Inferior parietal cortex (tissue), 1 donor: Measurements from ENCODE around the gene UTP11.
A peak's percentile ranks its signal among the peaks of the same experiment; 100 is the strongest.

Source experiments
- DNase-seq: peaks from one replicate; pipeline ENCODE4 v3.0.0-alpha.2; 2016; ENCODE audit errors: extremely low spot score

The UTP11 gene

DNA sequence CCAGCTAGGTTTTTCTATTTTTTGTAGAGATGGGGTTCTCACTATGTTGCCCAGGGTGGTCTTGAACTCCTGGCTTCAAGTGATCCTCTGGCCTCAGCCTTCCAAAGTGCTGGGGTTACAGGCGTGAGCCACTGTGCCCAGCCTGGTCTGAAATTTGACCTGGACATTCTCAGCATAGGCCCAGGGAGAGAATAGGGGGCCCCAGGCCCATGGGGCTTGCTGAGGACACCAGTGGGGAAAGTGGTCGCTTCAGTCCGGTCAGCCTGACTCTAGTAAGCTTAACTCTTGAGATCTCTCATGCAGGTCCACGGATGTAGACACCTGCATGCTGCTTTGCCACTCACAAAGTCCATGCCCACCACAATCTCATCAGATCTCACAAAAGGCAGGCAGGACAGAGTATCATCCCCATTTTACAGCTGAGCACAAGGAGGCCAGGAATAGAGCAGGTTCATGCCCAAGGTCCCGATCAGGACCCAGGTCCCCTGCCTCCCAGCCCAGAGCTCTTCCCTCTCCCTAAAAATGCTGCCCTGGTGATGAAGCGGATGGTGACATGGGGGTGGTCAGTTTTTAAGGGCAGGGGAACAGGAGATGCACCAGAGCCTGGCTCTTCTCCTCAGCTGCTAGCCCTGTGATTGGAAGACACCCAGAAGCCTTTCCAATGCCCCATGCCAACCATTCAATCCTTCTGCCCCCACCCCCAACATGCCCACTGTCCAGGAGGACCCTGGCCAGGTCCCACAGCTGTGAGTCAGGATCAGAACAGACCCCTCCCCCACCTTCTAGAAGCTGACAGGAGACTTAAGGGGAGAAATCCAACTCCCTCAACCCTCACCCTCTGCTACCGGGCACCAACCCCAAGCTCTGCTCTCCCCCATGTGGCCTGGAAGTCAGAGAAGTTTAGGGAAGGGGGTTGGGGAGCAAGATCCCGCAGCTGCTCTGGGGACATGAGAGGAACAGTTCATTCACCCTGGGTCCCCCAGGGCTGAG, 9.0 kb upstream of the UTP11 start:
- DNase-seq, result no peak

DNA sequence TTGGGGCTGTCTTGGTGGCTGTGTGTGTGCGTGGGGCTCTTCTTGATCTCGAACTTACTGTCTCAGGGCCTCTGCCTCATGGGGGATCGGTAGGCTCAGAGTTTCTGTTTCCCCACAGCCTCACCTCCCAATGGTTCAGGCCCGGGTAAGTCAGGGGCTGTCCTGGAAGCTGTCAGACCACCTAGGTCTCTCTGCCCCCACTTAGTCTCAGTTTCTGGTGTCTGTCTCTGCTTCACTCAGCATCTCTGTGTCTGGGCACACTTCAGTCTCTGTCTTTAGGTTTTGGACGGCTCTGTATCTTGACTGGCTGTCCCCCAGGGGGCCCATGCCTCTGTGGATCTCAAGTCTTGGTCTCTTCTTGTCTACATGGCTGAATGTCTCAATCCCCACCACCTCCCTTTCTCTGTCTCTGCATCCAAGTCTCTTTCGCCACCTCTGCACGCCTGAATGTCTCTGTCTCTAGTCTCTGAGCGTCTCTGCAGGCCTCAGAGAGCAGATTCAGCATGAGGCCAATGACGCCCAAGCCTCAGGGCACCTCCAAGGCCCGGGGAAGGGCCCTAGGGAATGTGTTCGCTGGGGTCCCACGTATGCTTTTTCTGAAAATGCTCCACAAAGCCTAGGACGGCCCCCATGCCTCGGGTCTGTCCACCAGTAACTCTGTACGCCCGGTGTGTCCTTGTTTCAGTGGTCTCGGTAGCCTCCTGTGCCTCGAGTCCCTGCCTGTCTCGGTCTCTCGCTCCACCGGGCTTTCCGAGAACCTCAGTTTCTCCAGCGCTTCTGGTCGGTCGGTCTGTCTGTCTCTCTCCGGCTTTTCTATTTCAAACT, 8.0 kb upstream of the UTP11 start:
- no peak for DNase-seq

DNA sequence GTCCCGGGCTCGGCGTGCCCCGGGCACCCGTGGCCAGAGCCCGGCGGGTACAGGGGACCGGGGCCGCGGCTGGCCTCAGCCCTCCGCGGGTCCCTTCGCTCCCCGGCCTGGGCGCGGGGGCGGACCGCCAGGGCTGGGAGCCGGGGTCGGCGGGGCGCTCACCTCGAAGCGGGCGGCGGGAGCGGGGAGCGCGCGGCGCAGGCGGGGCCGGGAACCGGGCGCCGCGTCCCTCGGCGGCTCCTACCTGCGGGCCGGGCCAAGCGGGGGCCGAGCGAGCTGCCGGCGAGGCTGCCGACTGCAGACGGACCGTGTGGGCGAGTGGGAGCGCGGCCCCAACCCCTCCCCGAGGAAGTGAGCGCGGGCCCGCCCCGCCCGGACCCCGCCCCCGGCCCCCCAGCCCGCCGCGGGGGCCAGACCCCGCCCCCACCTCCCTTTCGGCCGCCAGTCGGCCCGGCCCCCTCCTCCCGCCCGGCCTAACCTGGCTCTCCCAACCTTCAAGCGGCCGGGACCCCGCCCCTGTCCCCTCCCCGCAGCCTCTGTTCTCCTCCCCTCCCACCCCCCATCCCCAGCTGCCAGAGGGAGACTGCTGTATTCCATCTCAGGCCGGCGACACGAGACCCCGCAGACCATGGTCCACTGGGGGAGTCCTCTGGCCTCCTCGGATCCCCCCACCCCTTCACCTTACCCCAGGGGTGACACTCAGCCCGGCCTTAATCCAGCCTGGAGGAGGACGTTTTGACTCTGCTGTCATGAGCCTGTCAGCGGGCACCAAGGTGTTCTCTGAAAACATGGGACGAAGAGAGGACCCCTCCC, 7.1 kb upstream of the UTP11 start, which contains the start of gene FHL3:
FHL3 (minus strand) TSS at position 320 of the 813 bp plus-strand sequence. CDS start 6,102 bp downstream, outside the sequence.
- no peak for DNase-seq

DNA sequence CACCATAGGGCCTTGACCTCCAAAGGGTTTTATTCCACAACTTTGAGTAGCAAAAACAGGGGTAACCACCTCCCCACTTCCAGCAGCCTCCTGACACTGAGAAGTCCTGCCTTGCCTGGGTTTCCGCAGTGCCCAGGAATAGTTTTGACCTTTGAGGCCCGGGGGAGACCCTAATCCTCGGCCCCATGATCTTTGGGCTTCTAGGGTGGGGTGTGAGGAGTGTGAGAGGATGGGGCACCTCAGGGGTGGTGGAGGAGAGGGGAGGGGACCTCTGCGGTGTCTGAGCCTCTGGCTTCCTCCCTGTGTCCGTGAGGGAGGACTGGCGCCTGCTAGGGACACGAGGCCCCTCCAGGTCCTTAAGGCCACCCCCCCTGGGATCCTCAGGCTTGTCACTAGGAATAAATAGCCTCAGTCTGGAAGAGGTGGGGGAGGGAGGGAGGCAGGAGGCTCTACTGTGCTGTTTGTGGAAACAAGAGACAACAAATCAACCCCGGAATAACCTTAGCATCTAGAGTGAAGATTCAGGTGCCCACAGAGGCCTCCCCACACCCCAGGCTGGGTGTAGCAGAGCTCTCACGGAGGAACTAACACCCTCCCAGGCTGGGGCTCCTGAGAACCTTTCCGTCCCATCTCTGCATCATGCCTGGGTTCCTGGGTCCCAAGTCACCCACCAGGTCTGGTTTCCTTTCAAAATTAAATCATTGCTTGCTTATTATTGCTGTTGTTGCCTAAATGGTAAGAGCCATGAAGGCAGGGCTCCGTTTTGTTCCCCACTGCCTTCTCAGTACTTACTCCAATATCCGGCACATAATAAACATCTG, 6.3 kb upstream of the UTP11 start:
- no peak for DNase-seq

DNA sequence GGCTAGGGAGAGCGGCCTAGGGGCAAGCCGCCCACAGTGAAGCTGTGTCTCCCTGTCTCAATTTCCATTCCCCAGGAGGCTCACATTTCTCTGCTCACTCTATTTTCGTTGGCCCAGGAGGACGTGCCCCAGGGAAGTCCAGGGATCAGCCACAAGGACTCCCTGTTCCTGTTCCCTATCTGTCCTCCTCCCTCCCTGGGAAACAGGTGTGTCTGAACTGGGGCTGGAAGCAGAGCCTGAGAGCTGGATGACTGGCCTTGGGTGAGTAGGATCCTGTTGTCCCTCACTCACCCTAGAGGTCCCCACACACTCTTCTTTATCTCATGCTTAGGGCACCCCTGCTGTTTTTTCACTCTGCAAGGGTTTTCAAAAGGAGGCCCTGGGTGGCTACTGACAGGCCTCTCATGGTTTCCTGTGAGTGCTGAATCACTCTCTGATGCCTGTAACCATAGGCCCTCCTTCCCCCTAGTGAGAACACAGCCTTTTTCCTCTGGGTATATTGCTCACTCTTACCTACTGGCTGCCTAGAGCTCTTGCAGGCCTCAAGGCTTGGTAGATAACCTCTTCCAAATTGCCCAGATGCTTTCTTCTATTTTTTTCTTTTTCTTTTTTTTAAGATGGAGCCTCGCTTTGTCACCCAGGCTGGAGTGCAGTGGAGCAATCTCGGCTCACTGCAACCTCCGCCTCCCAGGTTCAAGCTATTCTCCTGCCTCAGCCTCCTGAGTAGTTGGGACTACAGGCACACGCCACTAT, 3.3 kb upstream of the UTP11 start:
- no peak for DNase-seq

DNA sequence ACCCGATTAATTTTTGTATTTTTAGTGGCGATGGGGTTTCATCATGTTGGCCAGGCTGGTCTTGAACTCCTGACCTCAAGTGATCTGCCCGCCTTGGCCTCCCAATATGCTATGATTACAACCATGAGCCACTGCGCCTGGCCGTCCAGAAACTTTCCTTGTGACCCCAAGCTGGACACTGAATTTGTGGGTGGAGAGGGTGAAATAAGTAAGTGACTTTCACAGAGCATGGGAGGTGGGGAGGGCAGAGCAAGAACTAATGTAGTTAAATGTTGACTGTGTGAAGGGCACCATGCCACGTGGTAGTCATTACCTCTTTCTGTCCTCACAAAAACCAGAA, 2.7 kb upstream of the UTP11 start:
- no peak for DNase-seq

DNA sequence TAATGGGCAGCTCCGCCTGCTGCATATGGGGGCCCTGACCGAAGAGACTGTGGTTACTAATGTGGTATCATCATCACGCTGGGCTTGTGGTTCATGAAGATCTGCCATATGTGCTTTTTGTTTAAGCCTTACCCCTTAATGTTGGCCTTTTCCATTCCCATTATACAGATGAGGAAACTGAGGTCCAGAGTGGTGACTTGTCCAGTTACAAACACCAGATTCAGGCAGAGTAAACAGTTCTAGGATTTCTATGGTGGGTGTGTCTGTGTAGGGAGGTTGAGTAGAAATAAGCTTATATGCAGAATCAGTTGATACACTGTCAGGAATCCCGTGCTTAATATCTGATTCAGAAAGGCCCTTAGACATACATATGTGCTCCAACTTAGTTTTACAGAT, 691 bp downstream of the UTP11 start:
- DNase-seq, result no peak

DNA sequence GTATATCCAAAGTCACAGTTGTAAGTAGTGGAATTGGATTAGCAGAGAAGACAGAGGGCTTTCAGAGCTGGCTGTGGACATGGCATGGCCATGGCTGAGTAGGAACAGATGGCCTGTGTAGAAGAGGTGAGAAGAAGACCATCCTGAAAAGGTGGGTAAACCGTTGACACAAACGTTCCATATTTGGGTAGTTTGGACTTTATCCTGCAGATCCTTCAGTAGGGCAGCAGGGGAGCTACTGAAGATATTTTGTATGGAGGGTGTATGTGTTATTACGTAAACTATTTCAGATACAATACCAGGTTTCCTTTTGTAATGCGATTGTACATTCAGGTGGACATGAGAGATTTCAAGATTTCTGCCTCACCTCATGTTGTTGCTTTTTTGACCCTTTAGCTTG, 1.6 kb downstream of the UTP11 start:
- no peak for DNase-seq

DNA sequence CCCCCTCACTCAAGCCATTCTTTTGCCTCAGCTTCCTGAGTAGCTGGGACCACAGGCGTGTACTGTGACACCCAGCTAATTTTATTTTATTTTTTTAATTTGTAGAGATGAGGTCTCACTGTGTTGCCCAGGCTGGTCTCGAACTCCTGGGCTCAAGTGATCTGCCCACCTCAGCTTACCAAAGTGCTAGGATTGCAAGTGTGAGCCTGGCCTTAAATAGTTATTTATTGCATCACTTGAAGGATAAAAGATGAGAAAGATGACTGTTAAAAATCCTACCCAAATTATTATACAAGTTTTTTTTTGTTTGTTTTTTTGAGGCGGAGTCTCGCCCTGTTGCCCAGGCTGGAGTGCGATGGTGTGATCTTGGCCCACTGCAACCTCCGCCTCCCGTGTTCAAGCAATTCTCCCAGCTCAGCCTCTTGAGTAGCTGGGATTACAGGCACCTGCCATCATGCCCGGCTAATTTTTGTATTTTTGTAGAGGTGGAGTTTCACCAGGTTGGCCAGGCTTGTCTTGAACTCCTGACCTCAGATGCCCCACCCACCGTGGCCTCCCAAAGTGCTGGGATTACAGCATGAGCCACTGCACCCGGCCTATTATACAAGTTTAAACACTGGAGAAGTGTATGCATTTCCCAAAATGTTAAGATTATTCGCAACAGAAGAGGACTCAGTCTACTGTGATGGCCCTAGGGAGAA, 2.3 kb downstream of the UTP11 start:
- no peak for DNase-seq

DNA sequence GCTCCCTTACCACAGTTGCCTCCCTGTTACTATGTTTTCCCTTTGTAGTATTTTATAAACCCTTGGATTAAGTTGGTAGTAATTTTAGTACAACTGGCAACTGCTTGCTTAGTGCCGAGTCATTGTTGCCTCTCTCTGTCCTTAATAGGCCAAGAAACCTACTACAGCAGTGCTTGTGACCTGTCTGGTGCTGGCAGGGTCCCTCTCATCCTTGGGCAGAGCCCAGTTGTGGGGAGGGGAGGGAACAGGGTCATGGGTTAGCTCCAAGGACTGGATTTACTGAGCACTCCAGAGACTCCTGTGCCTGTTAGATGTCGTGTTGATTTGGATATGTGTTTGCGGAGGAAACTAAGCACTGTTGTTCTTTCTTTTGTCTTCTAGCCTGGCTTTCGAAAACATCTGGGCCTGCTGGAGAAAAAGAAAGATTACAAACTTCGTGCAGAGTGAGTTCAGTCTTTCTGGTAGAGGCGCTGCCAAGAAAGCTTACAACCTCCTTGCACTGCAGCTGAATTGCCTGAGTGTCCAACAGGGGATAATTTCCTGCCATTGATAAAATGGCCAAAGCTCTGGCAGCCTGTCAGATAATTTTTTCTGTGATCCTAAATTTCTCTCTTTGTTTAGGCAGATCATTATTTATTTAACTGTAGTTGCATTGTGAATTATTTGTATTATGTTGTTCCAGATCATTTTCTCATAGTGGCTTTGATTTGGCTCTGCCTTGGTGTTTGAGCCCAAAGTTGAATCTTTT, 3.6 kb downstream of the UTP11 start:
- no peak for DNase-seq

DNA sequence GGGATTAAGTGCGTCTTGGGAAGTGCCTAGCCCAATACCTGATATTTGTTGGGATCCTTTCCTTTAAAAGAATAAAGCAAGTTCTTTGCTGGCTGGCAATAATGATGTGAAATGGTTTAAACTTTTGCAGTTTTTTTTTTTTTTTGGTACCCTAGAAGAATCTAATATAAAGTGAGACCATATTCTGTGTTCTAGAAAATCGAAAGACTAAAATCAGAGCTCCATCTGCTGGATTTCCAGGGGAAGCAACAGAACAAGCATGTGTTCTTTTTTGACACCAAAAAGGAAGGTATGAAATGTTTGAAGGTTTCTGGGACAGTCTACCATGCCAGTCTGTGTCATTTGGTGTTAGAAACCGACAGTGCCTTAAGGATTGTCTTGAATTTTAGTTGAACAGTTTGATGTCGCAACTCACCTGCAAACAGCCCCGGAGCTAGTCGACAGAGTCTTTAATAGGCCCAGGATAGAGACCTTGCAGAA, 6.4 kb downstream of the UTP11 start:
- no peak for DNase-seq

DNA sequence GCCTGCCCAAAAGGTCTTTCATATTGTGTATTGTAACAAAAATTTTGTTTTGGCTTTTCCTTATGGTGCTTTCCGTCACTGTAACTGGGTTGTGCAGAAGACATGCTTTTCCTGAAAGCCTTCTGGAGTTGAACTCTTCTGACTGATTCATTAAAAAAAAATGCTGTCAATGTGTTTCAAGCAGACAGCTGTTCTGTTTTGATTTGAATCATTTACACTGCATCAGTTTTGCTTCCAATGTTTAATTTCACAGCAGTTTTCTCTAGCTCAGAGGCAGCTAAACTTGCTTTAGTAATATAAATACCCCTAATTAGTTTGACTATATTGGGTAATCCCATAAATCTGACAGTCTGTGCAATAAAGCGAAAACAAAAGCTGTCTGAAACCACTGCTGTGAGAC, 7.9 kb downstream of the UTP11 start:
- DNase-seq, result no peak

DNA sequence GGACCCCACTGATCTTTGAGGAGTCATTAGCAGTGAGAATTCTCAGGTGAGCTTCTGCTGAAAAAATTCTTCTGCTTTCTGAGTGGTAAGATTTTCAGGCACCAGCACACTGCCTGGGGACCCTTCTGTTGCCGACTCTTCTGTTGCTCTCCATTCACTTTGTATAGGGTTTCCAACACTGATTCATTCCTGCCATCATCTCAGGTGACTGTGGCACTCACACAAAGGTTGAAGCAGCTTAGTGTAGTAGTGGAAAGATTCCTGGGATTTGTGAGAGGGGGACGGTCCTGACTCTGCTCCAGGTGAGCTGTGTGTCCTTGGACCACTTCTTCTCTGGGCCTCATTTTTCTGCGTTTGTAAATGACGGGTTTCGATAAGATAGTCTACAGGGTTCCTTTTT, 9.4 kb downstream of the UTP11 start:
- DNase-seq, result no peak

DNA sequence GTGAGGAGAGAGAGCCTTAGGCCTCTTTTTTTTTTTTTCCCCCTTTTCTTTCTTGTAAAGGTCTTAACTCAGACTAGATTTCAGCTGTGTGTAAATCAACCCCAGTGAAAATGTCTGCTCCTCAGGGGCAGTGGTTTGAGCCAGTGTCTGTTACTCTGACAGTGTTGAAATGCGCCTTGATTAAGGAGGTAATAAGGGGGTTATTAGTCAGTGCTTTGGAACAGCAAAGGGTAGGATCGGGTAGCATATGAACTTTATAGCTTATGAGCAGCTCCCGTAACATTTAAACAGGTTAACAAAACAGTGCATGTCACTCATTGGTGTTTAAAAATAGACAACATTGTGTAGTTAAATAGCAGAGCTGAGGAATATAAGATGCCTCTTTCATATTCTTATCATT, 10.3 kb downstream of the UTP11 start:
- no peak for DNase-seq

DNA sequence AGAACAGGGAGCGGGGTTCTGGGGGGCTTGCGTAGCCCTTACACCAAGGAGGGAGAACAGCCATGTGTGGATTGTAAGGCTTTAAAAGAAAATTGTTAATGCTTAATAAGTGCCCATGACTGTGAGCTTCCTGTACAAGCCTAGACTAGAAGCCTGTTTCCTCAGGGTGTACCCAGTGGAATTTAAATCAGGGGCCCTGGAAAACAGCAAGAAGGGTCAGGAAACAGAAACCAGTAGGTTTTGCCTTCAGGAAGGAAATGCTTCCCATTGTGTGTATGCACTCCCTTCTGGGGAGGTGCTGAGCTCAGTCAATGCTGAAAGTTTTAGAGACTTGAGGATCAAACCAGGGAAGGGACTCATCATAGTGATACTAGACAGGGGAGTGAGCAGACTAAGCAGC, 12.7 kb downstream of the UTP11 start:
- no peak for DNase-seq

DNA sequence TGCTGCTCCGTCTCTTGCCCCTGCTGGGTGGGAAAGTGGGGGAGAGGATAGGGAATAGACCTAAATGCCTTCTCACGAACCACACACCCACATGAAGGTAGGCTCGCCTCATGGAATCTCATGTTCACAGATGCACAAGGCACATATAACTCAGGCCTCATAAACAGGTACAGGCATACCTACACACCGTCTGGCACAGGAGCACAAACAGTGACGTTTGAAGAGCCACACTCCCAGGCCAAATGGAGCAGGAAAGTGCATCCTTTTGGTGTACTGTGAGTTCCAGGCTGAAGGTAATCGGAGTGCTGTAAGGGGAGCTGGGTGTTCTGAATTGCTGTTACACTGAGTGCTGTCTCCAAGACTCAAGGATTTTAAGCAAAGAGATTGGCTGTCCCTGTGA, 13.1 kb downstream of the UTP11 start:
- DNase-seq, result no peak

DNA sequence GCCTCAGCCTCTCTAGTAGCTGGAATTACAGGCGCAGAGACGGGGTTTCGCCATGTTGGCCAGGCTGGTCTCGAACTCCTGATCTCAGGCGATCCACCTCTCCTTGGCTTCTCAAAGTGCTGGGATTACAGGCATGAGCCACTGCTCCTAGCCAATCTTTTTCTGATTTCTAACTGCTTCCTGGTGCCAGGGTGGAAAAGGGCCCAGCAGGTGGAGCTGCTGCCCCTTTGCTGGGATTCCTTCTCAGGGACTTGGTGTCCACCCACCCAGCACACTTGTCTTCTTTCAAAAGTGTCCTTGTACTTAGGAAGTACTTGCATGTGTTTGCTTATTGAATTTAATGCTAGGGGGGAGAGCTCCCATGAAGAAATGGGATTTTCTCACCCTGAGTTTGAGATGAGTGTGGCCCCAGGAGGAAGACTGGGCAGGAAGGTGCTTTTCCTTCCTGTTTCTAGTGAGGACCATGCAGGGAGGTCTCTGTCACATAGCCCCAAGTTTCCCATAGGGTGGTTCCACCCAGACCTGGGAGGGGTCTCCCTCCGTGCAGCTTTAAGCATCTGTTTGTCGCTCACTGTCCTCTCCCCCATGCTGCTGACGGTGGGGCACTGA, 14.2 kb downstream of the UTP11 start:
- DNase-seq, result peak; percentile 61
